NCI-H146 treated with DMSO at 0.1 percent for 48 hours (cell line): ENCODE data around the gene LRRC28.

Experiments used
- DNase-seq: peaks from one replicate; lab custom pipeline; 2025; ENCODE audit not compliant: unreplicated experiment; lab: John Stamatoyannopoulos, UW

The LRRC28 gene

GRCh38 chr15:99305761-99306505 lies 54.7 kb downstream of the LRRC28 start:
- peak; percentile 54 for DNase-seq

GRCh38 chr15:99306694-99307338 lies 55.5 kb downstream of the LRRC28 start:
- peak; percentile 82 for DNase-seq

DNA sequence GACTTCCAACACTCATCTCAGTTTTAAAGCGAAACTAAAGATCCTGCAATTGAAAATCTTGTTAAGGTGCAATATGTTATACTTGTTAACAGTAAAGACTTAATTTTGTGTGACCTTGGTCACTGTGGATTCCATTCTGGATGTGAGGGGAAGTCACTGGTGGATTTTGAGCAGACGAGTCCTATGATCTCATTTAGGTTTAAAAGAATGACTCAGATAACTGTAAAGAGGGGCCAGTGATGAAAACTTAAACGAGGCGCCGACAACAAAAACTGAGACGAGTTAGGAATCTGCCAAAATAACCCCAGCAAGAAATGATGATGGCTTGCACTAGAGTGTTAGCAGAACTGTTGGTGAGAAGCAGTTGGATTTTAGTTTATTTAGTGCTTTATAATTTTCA lies 56.5 kb downstream of the LRRC28 start:
- DNase-seq, result no peak

GRCh38 chr15:99310745-99311144 lies 59.5 kb downstream of the LRRC28 start:
- no peak for DNase-seq

GRCh38 chr15:99312228-99312627 lies 60.9 kb downstream of the LRRC28 start:
- DNase-seq, result no peak

- no peak for DNase-seq
Measured at GRCh38 chr15:99312794-99313193, 61.5 kb downstream of the LRRC28 start.

- DNase-seq, result no peak
Measured at GRCh38 chr15:99315636-99316035, 64.4 kb downstream of the LRRC28 start.

GRCh38 chr15:99320374-99321215 lies 69.3 kb downstream of the LRRC28 start:
- DNase-seq, result no peak

DNA sequence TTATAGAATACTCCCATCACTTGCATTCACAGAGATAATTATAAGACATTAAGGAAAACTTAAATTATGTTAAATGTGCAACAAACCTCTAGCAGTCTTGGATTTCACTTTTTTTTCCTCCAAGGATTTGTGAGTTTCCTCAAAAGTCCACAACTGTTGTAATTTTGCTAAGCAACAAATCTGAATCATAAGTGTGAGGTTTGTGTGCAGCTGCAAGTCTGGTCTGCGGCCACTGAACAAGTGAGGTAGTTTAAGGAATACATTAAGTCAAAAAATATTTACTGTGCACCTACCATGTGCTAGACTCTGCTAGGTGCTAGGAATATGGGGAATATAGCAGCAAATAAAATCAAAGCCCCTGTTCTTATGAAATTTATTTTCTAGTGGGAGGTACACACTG lies 70.2 kb downstream of the LRRC28 start:
- no peak for DNase-seq

GRCh38 chr15:99322643-99323405 lies 71.5 kb downstream of the LRRC28 start:
- no peak for DNase-seq

DNA sequence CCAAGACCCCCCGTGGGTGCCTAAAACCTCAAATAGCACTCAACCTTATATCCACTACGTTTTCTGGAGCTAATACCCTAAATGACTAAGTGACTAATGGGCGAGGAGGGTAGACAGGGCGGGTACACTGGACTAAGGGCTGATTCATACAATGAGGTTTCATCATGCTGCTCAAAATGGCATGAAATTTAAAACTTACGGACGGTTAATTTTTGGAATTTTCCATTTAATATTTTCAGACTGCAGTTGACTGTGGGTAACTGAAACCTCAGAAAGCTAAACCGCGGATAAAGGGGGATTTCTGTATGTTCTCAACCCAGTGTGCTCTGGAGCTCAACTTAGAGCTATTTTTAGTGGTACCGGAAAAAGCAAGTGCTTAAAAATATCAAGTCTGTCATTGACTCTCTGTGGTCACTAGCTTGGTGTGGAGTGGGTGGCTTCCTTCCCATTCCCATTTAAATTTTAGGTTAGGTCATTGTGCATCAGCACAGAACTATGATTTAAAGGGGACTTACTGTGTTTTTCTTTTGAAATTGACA lies 72.9 kb downstream of the LRRC28 start:
- DNase-seq, result no peak

- no peak for DNase-seq
Measured at GRCh38 chr15:99324700-99325099, 73.4 kb downstream of the LRRC28 start.

DNA sequence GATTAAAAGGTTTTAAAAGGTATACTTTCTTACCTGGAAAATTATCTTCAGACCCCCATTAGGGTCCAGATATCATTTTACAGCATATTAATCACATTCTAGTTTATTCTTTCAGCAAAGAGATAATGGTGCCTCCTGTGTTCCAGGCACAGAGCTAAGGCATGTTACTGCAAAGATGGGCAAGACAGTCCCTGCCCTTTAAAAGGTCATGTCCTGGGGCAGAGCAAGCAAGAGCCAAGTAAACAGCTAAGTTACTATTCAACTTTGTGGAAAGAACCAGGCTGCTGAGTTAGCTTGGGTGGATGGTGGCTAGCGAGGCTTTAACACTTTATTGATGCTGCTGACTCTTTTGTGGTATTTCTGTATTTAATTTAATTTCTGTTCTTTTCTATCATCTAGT lies 75.0 kb downstream of the LRRC28 start:
- DNase-seq, result no peak

GRCh38 chr15:99328106-99329072 lies 77.1 kb downstream of the LRRC28 start:
- no peak for DNase-seq

DNA sequence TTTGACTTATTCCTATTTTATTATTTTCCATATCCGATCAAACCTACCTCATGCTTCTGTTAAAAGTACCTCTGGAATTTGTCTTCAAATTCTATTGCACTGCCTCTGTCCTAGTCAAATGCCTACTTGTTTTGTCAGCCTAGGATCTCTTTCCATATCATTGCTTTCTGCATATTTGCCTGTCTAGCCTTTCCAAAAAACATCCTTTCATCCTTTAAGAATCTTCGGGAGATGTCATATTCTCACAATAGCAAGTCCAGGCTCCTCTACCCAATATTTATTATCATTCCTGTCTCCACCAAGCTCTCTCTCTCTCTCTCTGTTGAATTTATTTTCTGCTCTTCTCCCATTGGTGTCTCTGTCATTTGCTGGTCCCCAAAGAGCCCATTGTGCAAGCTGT lies 80.1 kb downstream of the LRRC28 start:
- no peak for DNase-seq

GRCh38 chr15:99333413-99333812 lies 82.1 kb downstream of the LRRC28 start:
- DNase-seq, result no peak

DNA sequence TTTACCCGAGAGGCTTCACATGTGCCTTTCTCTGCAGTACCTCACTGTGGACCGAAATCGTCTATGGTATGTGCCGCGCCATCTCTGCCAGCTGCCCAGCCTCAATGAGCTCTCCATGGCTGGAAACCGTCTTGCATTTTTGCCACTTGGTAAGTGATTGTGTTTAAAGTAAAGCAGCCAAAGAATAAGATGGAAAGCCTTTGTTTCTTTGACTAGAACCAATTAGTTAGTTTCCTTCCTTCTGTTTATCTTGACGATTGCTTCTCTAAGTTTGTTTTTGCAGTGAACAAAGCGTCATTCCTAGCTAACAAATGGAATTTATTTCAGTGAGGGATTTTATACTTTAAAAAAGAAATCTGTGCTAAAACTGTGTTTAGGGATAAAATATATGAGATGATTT lies 82.7 kb downstream of the LRRC28 start:
- no peak for DNase-seq

- no peak for DNase-seq
Measured at GRCh38 chr15:99335508-99335907, 84.2 kb downstream of the LRRC28 start.

DNA sequence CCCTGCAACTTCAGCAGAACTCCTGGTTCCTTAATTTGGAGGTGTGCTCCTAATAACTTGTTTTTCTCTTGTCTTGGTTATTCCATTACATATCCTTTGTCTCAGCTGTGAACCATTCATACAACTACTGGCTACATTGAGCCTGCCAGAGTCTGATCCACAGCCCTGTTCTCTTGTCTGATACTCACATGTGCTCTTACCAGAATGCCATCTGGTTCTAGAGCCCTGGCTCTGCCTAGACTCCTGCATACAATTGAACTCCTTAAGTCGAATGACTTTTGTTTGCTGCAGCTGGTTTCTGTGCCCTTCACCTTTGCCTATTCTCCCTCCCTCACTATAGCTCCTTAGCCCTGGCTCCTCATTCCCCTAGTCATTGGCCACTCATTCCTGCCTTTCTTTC lies 85.5 kb downstream of the LRRC28 start:
- no peak for DNase-seq

DNA sequence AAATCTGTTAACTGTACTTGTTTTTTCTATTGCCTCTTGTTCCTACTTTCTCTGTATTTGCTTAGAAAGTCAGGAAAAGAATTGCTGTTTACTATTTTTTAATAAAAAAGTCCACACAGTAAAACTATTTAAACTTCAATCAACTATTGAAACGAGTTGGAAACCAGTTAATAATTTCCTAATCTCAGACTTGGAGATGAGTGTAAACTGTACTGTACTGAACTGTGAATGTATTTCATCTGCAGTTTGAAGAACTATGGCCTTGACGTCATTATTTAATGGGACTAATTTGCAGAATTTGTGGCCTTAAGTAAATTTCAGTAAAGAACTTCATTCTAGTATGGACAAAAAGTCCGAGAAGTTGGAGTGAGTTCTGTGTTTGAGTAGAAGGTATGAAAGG lies 89.1 kb downstream of the LRRC28 start:
- no peak for DNase-seq
